ENCODE measurements around the gene CCDC197. TPM values are rescaled to one million over a fixed set of nuclear protein-coding genes. Genes with fewer than 3 reads are reported as not detected.

CCDC197 gene
- total RNA-seq, 2 donors from 2014 or later = not detected

DNA sequence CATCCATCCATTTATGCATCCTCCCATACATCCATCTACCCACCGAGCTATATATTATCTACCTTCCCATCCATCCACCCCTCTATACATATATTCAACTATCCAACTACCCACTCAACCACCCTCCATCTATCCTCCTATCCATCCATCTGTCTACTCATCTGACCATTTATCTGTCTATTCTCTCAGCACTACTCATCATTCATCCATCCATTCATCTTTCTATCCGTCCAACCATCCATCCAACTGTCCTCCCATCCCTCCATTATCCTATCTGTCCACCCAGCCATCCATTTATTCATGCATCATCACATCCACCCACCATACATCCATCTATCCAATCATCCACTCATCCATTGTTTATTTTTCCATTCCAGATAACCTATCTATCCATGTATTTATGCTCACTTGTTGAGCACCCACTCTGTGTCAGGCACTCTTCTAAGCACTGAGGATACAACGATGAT is 32.2 kb upstream of the CCDC197 start:
- DNase-seq = no peak
- intact Hi-C loops (cut with DNase I) = no loop called here
- 90 to 92% methylated on average over 3 of the region's 3 CpGs for WGBS, 2 donors
- Histone ChIP-seq H3K9me3 (no peaks in the 10 kb centered on the region), H3K4me3 (no peak overlapping the region), H3K27me3 (no peaks in the 10 kb centered on the region), H3K4me1 (no peaks in the 10 kb centered on the region), H3K27ac (no peak overlapping the region), H3K36me3 (replicated peaks in 1 of 2; ENCODE audit: insufficient read depth in 1 of 2, low read depth in 2 of 2) (no peaks in the 10 kb centered on the region)
- no peak for ATAC-seq
- TF ChIP-seq CTCF (IDR thresholded peaks at IDR 0.05) = no peak
- no peak for TF ChIP-seq POLR2A (IDR thresholded peaks at IDR 0.05)

GRCh38 chr14:93965287-93965821 is 31.7 kb upstream of the CCDC197 start:
- Histone ChIP-seq H3K4me1 (no peaks in the 10 kb centered on the region), H3K27ac (no peak overlapping the region), H3K4me3 (no peak overlapping the region), H3K27me3 (no peaks in the 10 kb centered on the region), H3K9me3 (no peaks in the 10 kb centered on the region), H3K36me3 (replicated peaks in 1 of 2; ENCODE audit: insufficient read depth in 1 of 2, low read depth in 2 of 2) (no peaks in the 10 kb centered on the region)
- TF ChIP-seq CTCF (IDR thresholded peaks at IDR 0.05) (no peak), POLR2A (IDR thresholded peaks at IDR 0.05) (no peak)
- WGBS, 2 donors = 82% methylated on average over 3 of the region's 3 CpGs
- ATAC-seq = no peak
- intact Hi-C loops (cut with DNase I) = no loop called here
- no peak for DNase-seq

DNA sequence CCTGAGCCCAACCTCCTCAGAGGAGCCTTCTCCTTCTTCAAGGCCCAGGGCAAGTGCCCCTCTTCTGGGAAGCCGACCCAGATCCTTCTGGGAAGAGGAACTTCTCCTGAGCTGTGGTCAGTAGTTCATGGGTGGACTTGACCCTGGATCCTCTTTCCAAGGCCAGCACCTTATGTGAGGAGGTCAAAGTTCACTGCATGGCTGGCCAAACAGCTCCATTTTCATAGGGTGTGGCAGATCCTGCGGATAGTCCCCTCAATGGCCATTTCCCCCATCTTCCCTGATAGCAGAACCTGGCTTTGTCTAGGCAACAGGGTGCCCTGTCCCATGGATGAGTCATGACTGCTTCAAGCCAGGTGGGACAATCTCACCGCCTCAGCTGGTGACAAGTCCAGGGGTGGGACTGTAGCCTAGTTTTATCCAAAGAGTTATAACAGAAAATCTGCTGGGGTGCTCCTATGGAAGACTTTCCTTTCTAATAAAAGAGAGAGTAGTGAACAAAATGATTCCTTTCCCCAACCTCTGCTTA is 31.1 kb upstream of the CCDC197 start:
- Histone ChIP-seq H3K9me3 (no peaks in the 10 kb centered on the region), H3K27me3 (no peaks in the 10 kb centered on the region), H3K36me3 (replicated peaks in 1 of 2; ENCODE audit: insufficient read depth in 1 of 2, low read depth in 2 of 2) (no peaks in the 10 kb centered on the region), H3K4me1 (no peaks in the 10 kb centered on the region), H3K27ac (no peak overlapping the region), H3K4me3 (no peak overlapping the region)
- 87 to 100% methylated on average over 3 of the region's 3 CpGs for WGBS, 2 donors
- ATAC-seq (no peak), DNase-seq (no peak)
- intact Hi-C loops (cut with DNase I) = no loop called here
- TF ChIP-seq CTCF (IDR thresholded peaks at IDR 0.05) (no peak), POLR2A (IDR thresholded peaks at IDR 0.05) (no peak)

GRCh38 chr14:93967637-93968250 is 29.4 kb upstream of the CCDC197 start:
- Histone ChIP-seq H3K36me3 (replicated peaks in 1 of 2; ENCODE audit: insufficient read depth in 1 of 2, low read depth in 2 of 2) (no peaks in the 10 kb centered on the region), H3K4me3 (no peak overlapping the region), H3K27me3 (no peaks in the 10 kb centered on the region), H3K4me1 (no peaks in the 10 kb centered on the region), H3K9me3 (no peaks in the 10 kb centered on the region), H3K27ac (no peak overlapping the region)
- no peak for ATAC-seq
- 63 to 67% methylated on average over 9 to 10 of the region's 10 CpGs for WGBS, 2 donors
- TF ChIP-seq CTCF (IDR thresholded peaks at IDR 0.05) (no peak), POLR2A (IDR thresholded peaks at IDR 0.05) (no peak)
- DNase-seq = peak in 1 of 4 donors; percentile 23
- intact Hi-C loops (cut with DNase I) = no loop called here

Data from body of pancreas (tissue), 4 donors.